WTC11 (cell line): ENCODE measurements around the gene TBCB.

ENCODE experiments used
- ZNF219 ChIP-seq: sonication (generic); formaldehyde crosslinking; IDR thresholded peaks from 2 replicates; pipeline ENCODE4 v1.8.0; 2023; ENCODE audit warnings: missing genetic modification reagents, mild to moderate bottlenecking, borderline replicate concordance
- TF ChIP-seq, protein P1 (sequence below): fragments of 200-600 bp; IDR thresholded peaks from 2 replicates; pipeline ENCODE4 v1.8.0; 2022; ENCODE audit warnings: antibody characterized with exemption

DNA sequence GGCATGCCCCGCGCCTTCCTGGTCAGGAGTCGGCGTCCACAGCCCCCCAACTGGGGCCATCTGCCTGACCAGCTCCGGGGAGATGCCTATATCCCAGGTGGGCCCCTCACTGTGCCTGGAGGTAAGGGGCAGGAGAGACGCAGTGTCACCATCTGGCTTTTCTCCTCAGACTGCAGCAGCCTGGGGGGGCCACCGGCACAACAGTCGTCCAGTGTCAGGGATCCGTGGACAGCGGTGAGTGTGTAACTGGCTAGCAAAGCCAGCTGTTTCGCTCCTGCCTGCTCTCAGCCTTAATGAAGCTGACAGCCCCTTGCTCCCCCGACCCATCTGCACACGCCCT is 4.1 kb upstream of the TBCB start:
- no peak for TF ChIP-seq ZNF219
- TF ChIP-seq, protein P1, sequence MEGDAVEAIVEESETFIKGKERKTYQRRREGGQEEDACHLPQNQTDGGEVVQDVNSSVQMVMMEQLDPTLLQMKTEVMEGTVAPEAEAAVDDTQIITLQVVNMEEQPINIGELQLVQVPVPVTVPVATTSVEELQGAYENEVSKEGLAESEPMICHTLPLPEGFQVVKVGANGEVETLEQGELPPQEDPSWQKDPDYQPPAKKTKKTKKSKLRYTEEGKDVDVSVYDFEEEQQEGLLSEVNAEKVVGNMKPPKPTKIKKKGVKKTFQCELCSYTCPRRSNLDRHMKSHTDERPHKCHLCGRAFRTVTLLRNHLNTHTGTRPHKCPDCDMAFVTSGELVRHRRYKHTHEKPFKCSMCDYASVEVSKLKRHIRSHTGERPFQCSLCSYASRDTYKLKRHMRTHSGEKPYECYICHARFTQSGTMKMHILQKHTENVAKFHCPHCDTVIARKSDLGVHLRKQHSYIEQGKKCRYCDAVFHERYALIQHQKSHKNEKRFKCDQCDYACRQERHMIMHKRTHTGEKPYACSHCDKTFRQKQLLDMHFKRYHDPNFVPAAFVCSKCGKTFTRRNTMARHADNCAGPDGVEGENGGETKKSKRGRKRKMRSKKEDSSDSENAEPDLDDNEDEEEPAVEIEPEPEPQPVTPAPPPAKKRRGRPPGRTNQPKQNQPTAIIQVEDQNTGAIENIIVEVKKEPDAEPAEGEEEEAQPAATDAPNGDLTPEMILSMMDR, result no peak
